Stimulated activated naive CD8-positive, alpha-beta T cell treated with anti-CD3 and anti-CD28 coated beads, Interleukin-15, Interleukin-2, amounts not matched to agents 100 U/mL and 50 U/mL, for 24 hours (primary cell): ENCODE measurements around the gene CIP2A.
"Not testable (repeated sequence)": the region's sequence is repeated elsewhere in the genome, so short reads cannot be mapped to it uniquely, and the experiment has no call there.

Experiments
- ATAC-seq: fragments of 150-1000 bp; cut with Tn5 transposase; one replicate; pipeline ENCODE4 v1.10.0; 2021
- DNase-seq: peaks from one replicate; pipeline ENCODE4 v3.0.0; 2021

The CIP2A gene

GRCh38 chr3:108589081-108589997, at the start of gene CIP2A, which contains the start of gene DZIP3:
CIP2A (minus strand) TSS chr3:108589438; CDS start chr3:108589375, 63 bp downstream.
DZIP3 (plus strand) TSS chr3:108589722; CDS start chr3:108605407, 15,685 bp downstream.
- DNase-seq (peak; percentile 90), ATAC-seq (peak; percentile 96)

GRCh38 chr3:108629974-108630373, 40.7 kb upstream of the CIP2A start:
- ATAC-seq (no peak), DNase-seq (no peak)

GRCh38 chr3:108623504-108623903, 34.3 kb upstream of the CIP2A start:
- ATAC-seq: no peak
- no peak for DNase-seq

- no peak for ATAC-seq
- DNase-seq: no peak
These were observed 31.0 kb upstream of the CIP2A start for GRCh38 chr3:108620250-108620649.

- ATAC-seq, DNase-seq: not testable (repeated sequence)
These were observed 26.9 kb upstream of the CIP2A start for GRCh38 chr3:108616090-108616489.

- DNase-seq (no peak), ATAC-seq (no peak)
These were observed 21.4 kb upstream of the CIP2A start for GRCh38 chr3:108610651-108611050.

GRCh38 chr3:108608750-108609149, 19.5 kb upstream of the CIP2A start:
- ATAC-seq (no peak), DNase-seq (no peak)

GRCh38 chr3:108605491-108605890, 16.3 kb upstream of the CIP2A start:
- DNase-seq (no peak), ATAC-seq (no peak)

GRCh38 chr3:108605028-108605427, 15.8 kb upstream of the CIP2A start:
- no peak for ATAC-seq
- DNase-seq: no peak

GRCh38 chr3:108603691-108604090, 14.5 kb upstream of the CIP2A start:
- peak; percentile 34 for ATAC-seq
- DNase-seq: no peak

- no peak for DNase-seq
- ATAC-seq: no peak
These were observed 13.7 kb upstream of the CIP2A start for GRCh38 chr3:108602935-108603294.

- DNase-seq (peak; percentile 23), ATAC-seq (peak; percentile 84)
These were observed 13.2 kb upstream of the CIP2A start for GRCh38 chr3:108602249-108602934.

- no peak for DNase-seq
- no peak for ATAC-seq
These were observed 10.6 kb upstream of the CIP2A start for GRCh38 chr3:108599677-108600409.

- ATAC-seq (no peak), DNase-seq (no peak)
These were observed 9.1 kb upstream of the CIP2A start for GRCh38 chr3:108598375-108598774.

- no peak for DNase-seq
- no peak for ATAC-seq
These were observed 6.1 kb upstream of the CIP2A start for GRCh38 chr3:108595321-108595720.

GRCh38 chr3:108590460-108590859, 1.2 kb upstream of the CIP2A start:
- DNase-seq: no peak
- no peak for ATAC-seq

GRCh38 chr3:108589998-108590323, 723 bp upstream of the CIP2A start:
- ATAC-seq (no peak), DNase-seq (no peak)

- DNase-seq (no peak), ATAC-seq (no peak)
These were observed 637 bp downstream of the CIP2A start for GRCh38 chr3:108588601-108589000.

- ATAC-seq (no peak), DNase-seq (no peak)
These were observed 11.2 kb downstream of the CIP2A start for GRCh38 chr3:108578064-108578463.

- ATAC-seq: no peak
These were observed 19.9 kb downstream of the CIP2A start for GRCh38 chr3:108569336-108569735.

GRCh38 chr3:108566599-108566998, 22.6 kb downstream of the CIP2A start:
- ATAC-seq: no peak
- DNase-seq: no peak

More at GRCh38 chr3:108569336-108569735, 19.9 kb downstream of the CIP2A start:
- DNase-seq: no peak

- DNase-seq (no peak), ATAC-seq (no peak)
These were observed 23.7 kb downstream of the CIP2A start for GRCh38 chr3:108565506-108565905.

GRCh38 chr3:108564564-108564963, 24.7 kb downstream of the CIP2A start:
- no peak for ATAC-seq
- DNase-seq: no peak
